Mucosa of gallbladder (tissue), 1 donor: Measurements from ENCODE around the gene ASCL3. TPM values are rescaled to one million over a fixed set of nuclear protein-coding genes. Genes with fewer than 3 reads are reported as not detected.
"Not testable (repeated sequence)": the region's sequence is repeated elsewhere in the genome, so short reads cannot be mapped to it uniquely, and the experiment has no call there.

Experiments
- DNase-seq: peaks from one replicate; pipeline ENCODE4 v3.0.0-alpha.2; 2020; ENCODE audit warnings: low spot score
- total RNA-seq: library from RNA; stranded (reverse); gene quantifications from one replicate; pipeline ENCODE4 v1.2.1, GENCODE V29; 2021
- donor health status: DM: no; HTN: no; CAD: no.

The ASCL3 gene
- total RNA-seq, 1 donor from 2014 or later, result not detected

- DNase-seq, result no peak
Observed at GRCh38 chr11:8910649-8911026, 32.2 kb downstream of the ASCL3 start.

GRCh38 chr11:8908099-8908498 lies 34.7 kb downstream of the ASCL3 start:
- no peak for DNase-seq

- no peak for DNase-seq
Observed at GRCh38 chr11:8907116-8907515, 35.7 kb downstream of the ASCL3 start.

- DNase-seq, result no peak
Observed at GRCh38 chr11:8905528-8906165, 37.2 kb downstream of the ASCL3 start.

GRCh38 chr11:8899119-8899753 lies 43.6 kb downstream of the ASCL3 start:
- DNase-seq, result no peak

GRCh38 chr11:8891185-8891584 lies 51.6 kb downstream of the ASCL3 start:
- DNase-seq, result not testable (repeated sequence)

Other genes with a start within 250 kb of the ASCL3 start
- gene AKIP1, start 31.8 kb downstream of the ASCL3 start, total RNA-seq, result 29.8 TPM
- gene C11orf16, start 10.1 kb downstream of the ASCL3 start, total RNA-seq, result not detected
- gene TMEM9B, start 21.4 kb upstream of the ASCL3 start, total RNA-seq, result 50.9 TPM
- 2.7 TPM for gene NRIP3, start 61.0 kb upstream of the ASCL3 start, total RNA-seq
- gene SCUBE2, start 148.6 kb upstream of the ASCL3 start, total RNA-seq, result 22.0 TPM